ENCODE results near the gene RASSF4.
A peak's percentile ranks its signal among the peaks of the same experiment; 100 is the strongest.

Gene RASSF4

GRCh38 chr10:44970812-44971395 lies 11.3 kb downstream of the RASSF4 start:
- Histone ChIP-seq H3K36me3 (ENCODE audit: insufficient read depth, insufficient read length, low read length) (peaks cover 28% of the 10 kb centered on the region), H3K4me3 (ENCODE audit: insufficient read length, low read depth) (no peak overlapping the region), H3K4me1 (ENCODE audit: insufficient read depth, insufficient read length) (peaks cover 14% of the 10 kb centered on the region), H3K9ac (ENCODE audit: insufficient read length, low read depth) (no peak overlapping the region), H3K9me3 (ENCODE audit: insufficient read depth, low read length) (no peaks in the 10 kb centered on the region), H3K27me3 (ENCODE audit: insufficient read depth, insufficient read length) (no peaks in the 10 kb centered on the region)
- no peak for DNase-seq (ENCODE audit: low read depth, low spot score)
- TF ChIP-seq YY1 (IDR thresholded peaks at IDR 0.05; ENCODE audit: insufficient read depth, insufficient read length) = no peak
- no peak for TF ChIP-seq ZNF274 (IDR thresholded peaks at IDR 0.05; ENCODE audit: low read depth, low read length)
- TF ChIP-seq SUZ12 (IDR thresholded peaks at IDR 0.05; ENCODE audit: extremely low read depth, insufficient read depth, insufficient read length) = no peak

- H3K9me3 ChIP-seq (ENCODE audit: insufficient read depth, low read length) = no peaks in the 10 kb centered on the region
- no peaks in the 10 kb centered on the region for H3K27me3 ChIP-seq (ENCODE audit: insufficient read depth, insufficient read length)
- peaks cover 31% of the 10 kb centered on the region for H3K36me3 ChIP-seq (ENCODE audit: insufficient read depth, insufficient read length, low read length)
- no peak overlapping the region for H3K9ac ChIP-seq (ENCODE audit: insufficient read length, low read depth)
- peaks cover 17% of the 10 kb centered on the region for H3K4me1 ChIP-seq (ENCODE audit: insufficient read depth, insufficient read length)
- no peak overlapping the region for H3K4me3 ChIP-seq (ENCODE audit: insufficient read length, low read depth)
- no peak for DNase-seq (ENCODE audit: low read depth, low spot score)
- no peak for TF ChIP-seq ZNF274 (IDR thresholded peaks at IDR 0.05; ENCODE audit: low read depth, low read length)
- TF ChIP-seq YY1 (IDR thresholded peaks at IDR 0.05; ENCODE audit: insufficient read depth, insufficient read length) = no peak
- TF ChIP-seq SUZ12 (IDR thresholded peaks at IDR 0.05; ENCODE audit: extremely low read depth, insufficient read depth, insufficient read length) = no peak
These were observed 11.8 kb downstream of the RASSF4 start for GRCh38 chr10:44971434-44971833.

- no peak for DNase-seq (ENCODE audit: low read depth, low spot score)
- Histone ChIP-seq H3K9ac (ENCODE audit: insufficient read length, low read depth) (no peak overlapping the region), H3K4me3 (ENCODE audit: insufficient read length, low read depth) (no peak overlapping the region), H3K36me3 (ENCODE audit: insufficient read depth, insufficient read length, low read length) (peaks cover 36% of the 10 kb centered on the region), H3K9me3 (ENCODE audit: insufficient read depth, low read length) (no peaks in the 10 kb centered on the region), H3K4me1 (ENCODE audit: insufficient read depth, insufficient read length) (peaks cover 22% of the 10 kb centered on the region), H3K27me3 (ENCODE audit: insufficient read depth, insufficient read length) (no peaks in the 10 kb centered on the region)
- TF ChIP-seq ZNF274 (IDR thresholded peaks at IDR 0.05; ENCODE audit: low read depth, low read length) (no peak), YY1 (IDR thresholded peaks at IDR 0.05; ENCODE audit: insufficient read depth, insufficient read length) (no peak), SUZ12 (IDR thresholded peaks at IDR 0.05; ENCODE audit: extremely low read depth, insufficient read depth, insufficient read length) (no peak)
These were observed 12.5 kb downstream of the RASSF4 start for GRCh38 chr10:44971935-44972757.

GRCh38 chr10:44972874-44973306 lies 13.3 kb downstream of the RASSF4 start:
- Histone ChIP-seq H3K9ac (ENCODE audit: insufficient read length, low read depth) (no peak overlapping the region), H3K4me3 (ENCODE audit: insufficient read length, low read depth) (no peak overlapping the region), H3K27me3 (ENCODE audit: insufficient read depth, insufficient read length) (no peaks in the 10 kb centered on the region), H3K9me3 (ENCODE audit: insufficient read depth, low read length) (no peaks in the 10 kb centered on the region), H3K4me1 (ENCODE audit: insufficient read depth, insufficient read length) (peaks cover 29% of the 10 kb centered on the region), H3K36me3 (ENCODE audit: insufficient read depth, insufficient read length, low read length) (peaks cover 43% of the 10 kb centered on the region)
- DNase-seq (ENCODE audit: low read depth, low spot score) = no peak
- TF ChIP-seq ZNF274 (IDR thresholded peaks at IDR 0.05; ENCODE audit: low read depth, low read length) (no peak), SUZ12 (IDR thresholded peaks at IDR 0.05; ENCODE audit: extremely low read depth, insufficient read depth, insufficient read length) (no peak), YY1 (IDR thresholded peaks at IDR 0.05; ENCODE audit: insufficient read depth, insufficient read length) (no peak)

- H3K9ac ChIP-seq (ENCODE audit: insufficient read length, low read depth) = peak overlapping the region; percentile 51
These were observed 13.9 kb downstream of the RASSF4 start for GRCh38 chr10:44973323-44974081.

GRCh38 chr10:44974082-44974627 lies 14.6 kb downstream of the RASSF4 start:
- H3K4me3 ChIP-seq (ENCODE audit: insufficient read length, low read depth) = peak overlapping the region; percentile 29
- no peaks in the 10 kb centered on the region for H3K9me3 ChIP-seq (ENCODE audit: insufficient read depth, low read length)
- no peak for DNase-seq (ENCODE audit: low read depth, low spot score)
- H3K27me3 ChIP-seq (ENCODE audit: insufficient read depth, insufficient read length) = no peaks in the 10 kb centered on the region
- peaks cover 40% of the 10 kb centered on the region for H3K36me3 ChIP-seq (ENCODE audit: insufficient read depth, insufficient read length, low read length)
- H3K9ac ChIP-seq (ENCODE audit: insufficient read length, low read depth) = peak overlapping the region; percentile 85
- TF ChIP-seq YY1 (IDR thresholded peaks at IDR 0.05; ENCODE audit: insufficient read depth, insufficient read length) (no peak), ZNF274 (IDR thresholded peaks at IDR 0.05; ENCODE audit: low read depth, low read length) (no peak), SUZ12 (IDR thresholded peaks at IDR 0.05; ENCODE audit: extremely low read depth, insufficient read depth, insufficient read length) (no peak)
- peaks cover 33% of the 10 kb centered on the region for H3K4me1 ChIP-seq (ENCODE audit: insufficient read depth, insufficient read length)

More at GRCh38 chr10:44973323-44974081, 13.9 kb downstream of the RASSF4 start:
- H3K36me3 ChIP-seq (ENCODE audit: insufficient read depth, insufficient read length, low read length) = peaks cover 43% of the 10 kb centered on the region
- DNase-seq (ENCODE audit: low read depth, low spot score) = no peak
- no peak overlapping the region for H3K4me3 ChIP-seq (ENCODE audit: insufficient read length, low read depth)
- H3K9me3 ChIP-seq (ENCODE audit: insufficient read depth, low read length) = no peaks in the 10 kb centered on the region
- no peak for TF ChIP-seq SUZ12 (IDR thresholded peaks at IDR 0.05; ENCODE audit: extremely low read depth, insufficient read depth, insufficient read length)
- no peak for TF ChIP-seq YY1 (IDR thresholded peaks at IDR 0.05; ENCODE audit: insufficient read depth, insufficient read length)
- no peak for TF ChIP-seq ZNF274 (IDR thresholded peaks at IDR 0.05; ENCODE audit: low read depth, low read length)
- peaks cover 30% of the 10 kb centered on the region for H3K4me1 ChIP-seq (ENCODE audit: insufficient read depth, insufficient read length)
- H3K27me3 ChIP-seq (ENCODE audit: insufficient read depth, insufficient read length) = no peaks in the 10 kb centered on the region

Data from NT2/D1 (cell line).